Fibroblast of the aortic adventitia (primary cell): ENCODE measurements around the gene IL34. TPM values are rescaled to one million over a fixed set of nuclear protein-coding genes. Genes with fewer than 3 reads are reported as not detected.

ENCODE experiments used
- DNase-seq: peaks from one replicate; pipeline ENCODE4 v3.0.0-alpha.2; 2010; ENCODE audit warnings: low read depth
- H3K4me3 ChIP-seq: 2 replicates; pipeline ENCODE4 v1.5.1; 2011; ENCODE audit warnings: low read depth, mild to moderate bottlenecking, control low read depth, low read length, moderate library complexity
- total RNA-seq: library from RNA; depleted of rRNA; stranded (reverse); fragments of >200 nt; gene quantifications from 2 replicates; pipeline ENCODE4 v1.2.3, GENCODE V29; 2012; ENCODE audit warnings: low replicate concordance
- TF ChIP-seq, protein P1 (sequence below): IDR thresholded peaks from 2 replicates; pipeline ENCODE4 v1.5.1; 2011; ENCODE audit warnings: mild to moderate bottlenecking, low read length, control low read depth, inconsistent platforms; ENCODE audit not compliant: insufficient read depth

Gene IL34
- total RNA-seq, 1 donor, result 10.9 TPM

DNA sequence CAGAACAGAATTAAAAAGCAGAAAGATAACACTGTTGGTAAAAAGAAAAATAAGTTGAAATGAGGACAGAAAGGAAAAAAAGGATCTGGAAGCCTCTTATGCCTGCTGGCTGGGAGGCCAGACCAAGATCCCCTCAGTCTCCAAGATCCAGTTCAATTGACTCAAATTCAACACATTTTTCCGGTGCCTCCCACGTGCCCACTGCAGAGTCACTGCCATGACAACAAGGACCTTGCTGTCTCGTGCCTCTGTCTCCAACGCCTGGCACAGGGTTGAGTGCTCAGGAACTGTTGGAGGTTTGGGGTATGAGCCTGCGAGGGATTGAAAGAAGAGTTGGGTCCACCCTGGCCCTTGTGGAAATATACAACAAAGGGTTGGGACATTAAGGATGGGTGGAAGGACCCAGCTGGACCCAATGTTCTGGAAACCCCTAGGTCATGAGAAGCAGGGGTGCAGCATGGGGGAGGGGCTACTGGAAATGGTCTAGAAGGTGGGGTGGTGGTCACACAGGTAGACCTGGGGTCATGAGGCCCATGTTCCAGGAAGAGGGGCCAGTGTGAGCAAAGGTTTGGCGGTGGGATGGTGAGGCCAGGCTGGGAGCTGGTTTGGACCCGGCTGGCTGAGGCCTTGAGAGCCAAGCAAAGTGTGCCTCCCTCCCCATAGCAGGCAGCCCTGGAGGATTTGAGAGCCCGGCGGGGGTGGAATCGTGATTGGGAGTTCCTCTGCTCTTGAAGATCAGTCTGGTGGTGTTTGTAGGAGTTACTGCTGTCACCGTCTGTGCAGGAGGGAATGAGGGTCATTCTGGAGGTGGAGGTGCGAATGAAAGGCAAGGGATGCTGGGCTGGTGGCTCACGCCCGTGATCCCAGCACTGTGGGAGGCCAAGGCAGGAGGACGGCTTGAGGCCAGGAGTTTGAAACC lies 1.3 kb downstream of the IL34 start:
- H3K4me3 ChIP-seq, result no peak overlapping the region
- DNase-seq, result no peak
- TF ChIP-seq, protein P1, sequence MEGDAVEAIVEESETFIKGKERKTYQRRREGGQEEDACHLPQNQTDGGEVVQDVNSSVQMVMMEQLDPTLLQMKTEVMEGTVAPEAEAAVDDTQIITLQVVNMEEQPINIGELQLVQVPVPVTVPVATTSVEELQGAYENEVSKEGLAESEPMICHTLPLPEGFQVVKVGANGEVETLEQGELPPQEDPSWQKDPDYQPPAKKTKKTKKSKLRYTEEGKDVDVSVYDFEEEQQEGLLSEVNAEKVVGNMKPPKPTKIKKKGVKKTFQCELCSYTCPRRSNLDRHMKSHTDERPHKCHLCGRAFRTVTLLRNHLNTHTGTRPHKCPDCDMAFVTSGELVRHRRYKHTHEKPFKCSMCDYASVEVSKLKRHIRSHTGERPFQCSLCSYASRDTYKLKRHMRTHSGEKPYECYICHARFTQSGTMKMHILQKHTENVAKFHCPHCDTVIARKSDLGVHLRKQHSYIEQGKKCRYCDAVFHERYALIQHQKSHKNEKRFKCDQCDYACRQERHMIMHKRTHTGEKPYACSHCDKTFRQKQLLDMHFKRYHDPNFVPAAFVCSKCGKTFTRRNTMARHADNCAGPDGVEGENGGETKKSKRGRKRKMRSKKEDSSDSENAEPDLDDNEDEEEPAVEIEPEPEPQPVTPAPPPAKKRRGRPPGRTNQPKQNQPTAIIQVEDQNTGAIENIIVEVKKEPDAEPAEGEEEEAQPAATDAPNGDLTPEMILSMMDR, result no peak

DNA sequence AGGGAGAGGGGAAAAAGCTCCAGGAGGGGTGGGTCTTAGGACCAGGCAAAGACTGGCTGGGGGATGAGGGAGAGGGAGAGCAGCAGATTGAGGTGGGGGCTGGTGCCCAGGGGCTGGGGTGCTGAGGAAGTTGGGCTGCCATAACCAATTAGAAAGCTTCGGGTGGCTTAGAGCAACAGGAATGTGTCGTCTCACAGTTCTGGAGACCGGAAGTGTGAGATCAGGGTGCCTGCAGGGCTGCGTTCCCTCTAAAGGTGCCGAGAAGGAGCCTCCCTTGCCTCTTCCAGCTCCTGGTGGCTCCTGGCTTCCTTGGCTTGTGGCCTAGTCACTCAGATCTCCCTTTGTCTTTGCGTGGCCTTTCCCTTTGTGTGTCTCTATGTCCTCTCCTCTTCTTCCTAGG lies 2.2 kb downstream of the IL34 start:
- TF ChIP-seq, protein P1, result no peak
- no peak overlapping the region for H3K4me3 ChIP-seq
- DNase-seq, result no peak

DNA sequence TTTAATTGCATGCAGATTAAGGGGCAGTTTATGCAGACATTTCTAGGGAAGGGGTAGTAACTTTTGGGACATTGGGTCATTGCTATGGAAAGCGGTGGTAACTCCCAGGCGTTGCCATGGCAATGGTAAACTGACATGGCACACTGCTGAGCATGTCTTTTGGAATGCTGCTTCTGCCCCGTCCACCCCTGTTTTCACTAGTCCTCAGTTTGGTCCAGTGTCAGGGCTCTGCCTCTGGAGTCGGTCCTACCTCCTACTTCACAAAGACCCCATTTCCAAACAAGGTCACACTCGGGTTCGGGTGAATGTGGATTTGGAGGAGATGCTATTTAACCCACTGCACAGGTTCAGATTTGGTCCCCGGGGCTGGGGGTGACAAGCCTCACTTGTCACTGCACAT lies 2.9 kb downstream of the IL34 start:
- H3K4me3 ChIP-seq, result no peak overlapping the region
- peak; percentile 30 for DNase-seq
- TF ChIP-seq, protein P1, result no peak

GRCh38 chr16:70650216-70650615 lies 3.9 kb downstream of the IL34 start:
- TF ChIP-seq, protein P1, result no peak
- DNase-seq, result no peak
- H3K4me3 ChIP-seq, result no peak overlapping the region

DNA sequence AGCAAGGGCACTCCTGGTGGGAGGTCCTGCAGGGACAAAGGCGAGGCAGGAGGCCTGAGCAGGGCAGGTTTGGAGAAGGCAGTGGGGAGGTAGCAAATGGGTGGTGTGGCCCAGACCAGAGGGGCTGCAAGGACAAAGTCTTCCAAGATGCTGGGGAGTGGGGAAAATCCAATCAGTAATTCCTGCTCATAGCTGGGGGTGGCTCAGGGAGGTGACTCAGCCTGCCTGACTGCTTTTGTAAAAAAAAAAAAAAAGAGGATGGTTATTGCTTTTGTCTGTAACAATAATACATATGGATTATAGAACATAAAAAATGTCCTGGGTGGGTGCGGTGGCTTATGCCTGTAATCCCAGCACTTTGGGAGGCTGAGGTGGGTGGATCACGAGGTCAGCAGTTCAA lies 5.2 kb downstream of the IL34 start:
- TF ChIP-seq, protein P1, result no peak
- H3K4me3 ChIP-seq, result no peak overlapping the region
- no peak for DNase-seq

DNA sequence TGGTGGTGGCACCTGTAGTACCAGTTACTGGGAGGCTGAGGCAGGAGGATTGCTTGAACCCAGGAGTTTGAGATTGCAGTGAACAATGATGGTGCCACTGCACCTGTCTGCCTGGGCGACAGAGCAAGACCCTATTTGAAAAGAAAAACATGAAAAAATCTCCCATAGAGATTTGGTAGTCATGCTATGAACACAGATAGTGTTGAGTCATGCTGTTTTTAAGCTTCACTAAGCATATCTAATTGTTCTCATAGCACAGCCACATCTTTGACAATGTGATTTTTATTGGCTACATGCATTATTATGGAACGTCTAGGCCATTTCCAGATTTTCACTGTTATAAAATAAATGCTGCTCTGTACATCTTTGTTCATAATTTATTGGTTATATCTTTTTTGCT lies 6.0 kb downstream of the IL34 start:
- H3K4me3 ChIP-seq, result no peak overlapping the region
- DNase-seq, result peak; percentile 23
- TF ChIP-seq, protein P1, result no peak
